IgD-negative memory B cell (primary cell): ENCODE measurements around the gene VGLL3. TPM values are rescaled to one million over a fixed set of nuclear protein-coding genes. Genes with fewer than 3 reads are reported as not detected.
A peak's percentile ranks its signal among the peaks of the same experiment; 100 is the strongest.
"Not testable (repeated sequence)": the region's sequence is repeated elsewhere in the genome, so short reads cannot be mapped to it uniquely, and the experiment has no call there.

Source experiments
- H3K27ac Mint-ChIP-seq, 3 donors: one replicate each; pipeline ENCODE4 v1.8.0; 2020 to 2022; ENCODE audit warnings: mild to moderate bottlenecking in 3 of 3, mixed read lengths in 3 of 3, moderate library complexity in 1 of 3
- H3K27me3 Mint-ChIP-seq: one replicate; pipeline ENCODE4 v1.8.0; 2021; ENCODE audit warnings: mixed read lengths
- H3K36me3 Mint-ChIP-seq: one replicate; pipeline ENCODE4 v1.8.0; 2020; ENCODE audit warnings: mild to moderate bottlenecking, mixed read lengths
- H3K4me1 Mint-ChIP-seq, 3 donors: one replicate each; pipeline ENCODE4 v1.8.0; 2020 to 2022; ENCODE audit warnings: mixed read lengths in 3 of 3, mild to moderate bottlenecking in 1 of 3
- H3K4me3 Mint-ChIP-seq, 4 donors: one replicate each; pipeline ENCODE4 v1.8.0; 2020 to 2022; ENCODE audit warnings: mild to moderate bottlenecking in 4 of 4, mixed read lengths in 4 of 4, moderate library complexity in 3 of 4
- H3K9me3 Mint-ChIP-seq, 3 donors: one replicate each; pipeline ENCODE4 v1.8.0; 2020 to 2021; ENCODE audit warnings: mixed read lengths in 3 of 3, mild to moderate bottlenecking in 1 of 3
- polyA plus RNA-seq: library from polyadenylated mRNA; unstranded; fragments of 300-500 nt; fragmentation: Illumina TruSeq; gene quantifications from one replicate; pipeline ENCODE4 v1.2.3, GENCODE V29; 2021

Gene VGLL3
- not detected for polyA plus RNA-seq

- H3K4me1 Mint-ChIP-seq = no peaks in the 10 kb centered on the region
- peak within 1 kb of the TSS in 3 of 4 donors; percentile 26 to 55 (median 30) for H3K4me3 Mint-ChIP-seq
- no peak within 1 kb of the TSS for H3K27ac Mint-ChIP-seq
- peaks cover 0 to 2% (median 0%) of the 10 kb centered on the region in 3 donors for H3K9me3 Mint-ChIP-seq
- H3K36me3 Mint-ChIP-seq = no peaks in the 10 kb centered on the region
- H3K27me3 Mint-ChIP-seq = peaks cover 11% of the 10 kb centered on the region
Measured at GRCh38 chr3:86990734-86991481, at the start of gene VGLL3. TSS of gene VGLL3 (minus strand) at chr3:86991149. CDS start at chr3:86990743, 406 bp downstream.

- Mint-ChIP-seq H3K36me3 (no peaks in the 10 kb centered on the region), H3K27me3 (no peaks in the 10 kb centered on the region), H3K4me3 (no peak overlapping the region), H3K9me3 (peaks cover 0 to 5% (median 4%) of the 10 kb centered on the region in 3 donors), H3K27ac (no peak overlapping the region), H3K4me1 (peaks cover 0 to 1% (median 0%) of the 10 kb centered on the region in 3 donors)
Measured at GRCh38 chr3:87037652-87038051, 46.7 kb upstream of the VGLL3 start.

GRCh38 chr3:87036671-87037070 lies 45.7 kb upstream of the VGLL3 start:
- H3K4me3 Mint-ChIP-seq = no peak overlapping the region
- peaks cover 0 to 5% (median 2%) of the 10 kb centered on the region in 3 donors for H3K9me3 Mint-ChIP-seq
- H3K4me1 Mint-ChIP-seq = peaks cover 0 to 1% (median 0%) of the 10 kb centered on the region in 3 donors
- no peaks in the 10 kb centered on the region for H3K36me3 Mint-ChIP-seq
- H3K27ac Mint-ChIP-seq = no peak overlapping the region
- no peaks in the 10 kb centered on the region for H3K27me3 Mint-ChIP-seq

- H3K9me3 Mint-ChIP-seq = peaks cover 0 to 8% (median 2%) of the 10 kb centered on the region in 3 donors
- H3K27ac Mint-ChIP-seq = no peak overlapping the region
- no peaks in the 10 kb centered on the region for H3K36me3 Mint-ChIP-seq
- H3K27me3 Mint-ChIP-seq = no peaks in the 10 kb centered on the region
- no peaks in the 10 kb centered on the region for H3K4me1 Mint-ChIP-seq
- no peak overlapping the region for H3K4me3 Mint-ChIP-seq
Measured at GRCh38 chr3:87035339-87035738, 44.4 kb upstream of the VGLL3 start.

GRCh38 chr3:87033205-87033604 lies 42.3 kb upstream of the VGLL3 start:
- peaks cover 2 to 8% (median 2%) of the 10 kb centered on the region in 3 donors for H3K9me3 Mint-ChIP-seq
- no peaks in the 10 kb centered on the region for H3K27me3 Mint-ChIP-seq
- H3K27ac Mint-ChIP-seq = no peak overlapping the region
- no peaks in the 10 kb centered on the region for H3K36me3 Mint-ChIP-seq
- H3K4me3 Mint-ChIP-seq = no peak overlapping the region
- H3K4me1 Mint-ChIP-seq = no peaks in the 10 kb centered on the region

GRCh38 chr3:87025661-87026645 lies 35.0 kb upstream of the VGLL3 start:
- H3K4me1 Mint-ChIP-seq = no peaks in the 10 kb centered on the region
- peaks cover 3 to 8% (median 8%) of the 10 kb centered on the region in 3 donors for H3K9me3 Mint-ChIP-seq
- no peaks in the 10 kb centered on the region for H3K27me3 Mint-ChIP-seq
- no peak overlapping the region for H3K4me3 Mint-ChIP-seq
- no peak overlapping the region for H3K27ac Mint-ChIP-seq
- H3K36me3 Mint-ChIP-seq = no peaks in the 10 kb centered on the region

GRCh38 chr3:87017370-87017769 lies 26.4 kb upstream of the VGLL3 start:
- not testable (repeated sequence) for H3K27me3 Mint-ChIP-seq, H3K27ac Mint-ChIP-seq, H3K4me3 Mint-ChIP-seq, H3K4me1 Mint-ChIP-seq, H3K36me3 Mint-ChIP-seq
- peaks cover 3 to 10% (median 8%) of the 10 kb centered on the region in 3 donors for H3K9me3 Mint-ChIP-seq

GRCh38 chr3:87009271-87009670 lies 18.3 kb upstream of the VGLL3 start:
- H3K36me3 Mint-ChIP-seq = no peaks in the 10 kb centered on the region
- no peak overlapping the region for H3K4me3 Mint-ChIP-seq
- H3K27ac Mint-ChIP-seq = no peak overlapping the region
- H3K9me3 Mint-ChIP-seq = peaks cover 2 to 21% (median 4%) of the 10 kb centered on the region in 3 donors
- H3K27me3 Mint-ChIP-seq = peaks cover under 1% of the 10 kb centered on the region
- no peaks in the 10 kb centered on the region for H3K4me1 Mint-ChIP-seq

GRCh38 chr3:87006844-87007439 lies 16.0 kb upstream of the VGLL3 start:
- no peak overlapping the region for H3K27ac Mint-ChIP-seq
- H3K4me3 Mint-ChIP-seq = no peak overlapping the region
- peaks cover 4 to 17% (median 6%) of the 10 kb centered on the region in 3 donors for H3K9me3 Mint-ChIP-seq
- H3K4me1 Mint-ChIP-seq = no peaks in the 10 kb centered on the region
- H3K27me3 Mint-ChIP-seq = peaks cover 2% of the 10 kb centered on the region
- no peaks in the 10 kb centered on the region for H3K36me3 Mint-ChIP-seq

- Mint-ChIP-seq H3K4me3 (no peak overlapping the region), H3K27ac (no peak overlapping the region), H3K4me1 (no peaks in the 10 kb centered on the region), H3K36me3 (no peaks in the 10 kb centered on the region), H3K27me3 (peaks cover 2% of the 10 kb centered on the region), H3K9me3 (peaks cover 2 to 17% (median 4%) of the 10 kb centered on the region in 3 donors)
Measured at GRCh38 chr3:87004883-87005282, 13.9 kb upstream of the VGLL3 start.

- H3K27ac Mint-ChIP-seq = no peak overlapping the region
- H3K9me3 Mint-ChIP-seq = peaks cover 2% of the 10 kb centered on the region in 3 donors
- no peak overlapping the region for H3K4me3 Mint-ChIP-seq
- H3K36me3 Mint-ChIP-seq = no peaks in the 10 kb centered on the region
- peaks cover 2% of the 10 kb centered on the region for H3K27me3 Mint-ChIP-seq
- no peaks in the 10 kb centered on the region for H3K4me1 Mint-ChIP-seq
Measured at GRCh38 chr3:87002346-87002745, 11.4 kb upstream of the VGLL3 start.

GRCh38 chr3:87001473-87002098 lies 10.6 kb upstream of the VGLL3 start:
- Mint-ChIP-seq H3K27me3 (peaks cover 2% of the 10 kb centered on the region), H3K27ac (no peak overlapping the region), H3K36me3 (no peaks in the 10 kb centered on the region), H3K9me3 (peaks cover 2 to 5% (median 2%) of the 10 kb centered on the region in 3 donors), H3K4me3 (no peak overlapping the region), H3K4me1 (no peaks in the 10 kb centered on the region)

GRCh38 chr3:87000940-87001339 lies 10.0 kb upstream of the VGLL3 start:
- Mint-ChIP-seq H3K36me3 (no peaks in the 10 kb centered on the region), H3K4me1 (no peaks in the 10 kb centered on the region), H3K27ac (no peak overlapping the region), H3K4me3 (no peak overlapping the region), H3K27me3 (peaks cover 2% of the 10 kb centered on the region), H3K9me3 (peaks cover 2 to 5% (median 2%) of the 10 kb centered on the region in 3 donors)

- Mint-ChIP-seq H3K4me3 (no peak overlapping the region), H3K36me3 (no peaks in the 10 kb centered on the region), H3K27me3 (no peaks in the 10 kb centered on the region), H3K9me3 (peaks cover 0 to 5% (median under 1%) of the 10 kb centered on the region in 3 donors), H3K4me1 (no peaks in the 10 kb centered on the region), H3K27ac (no peak overlapping the region)
Measured at GRCh38 chr3:86998569-86998968, 7.6 kb upstream of the VGLL3 start.
